ENCODE results near the gene CYTH2.

DNA sequence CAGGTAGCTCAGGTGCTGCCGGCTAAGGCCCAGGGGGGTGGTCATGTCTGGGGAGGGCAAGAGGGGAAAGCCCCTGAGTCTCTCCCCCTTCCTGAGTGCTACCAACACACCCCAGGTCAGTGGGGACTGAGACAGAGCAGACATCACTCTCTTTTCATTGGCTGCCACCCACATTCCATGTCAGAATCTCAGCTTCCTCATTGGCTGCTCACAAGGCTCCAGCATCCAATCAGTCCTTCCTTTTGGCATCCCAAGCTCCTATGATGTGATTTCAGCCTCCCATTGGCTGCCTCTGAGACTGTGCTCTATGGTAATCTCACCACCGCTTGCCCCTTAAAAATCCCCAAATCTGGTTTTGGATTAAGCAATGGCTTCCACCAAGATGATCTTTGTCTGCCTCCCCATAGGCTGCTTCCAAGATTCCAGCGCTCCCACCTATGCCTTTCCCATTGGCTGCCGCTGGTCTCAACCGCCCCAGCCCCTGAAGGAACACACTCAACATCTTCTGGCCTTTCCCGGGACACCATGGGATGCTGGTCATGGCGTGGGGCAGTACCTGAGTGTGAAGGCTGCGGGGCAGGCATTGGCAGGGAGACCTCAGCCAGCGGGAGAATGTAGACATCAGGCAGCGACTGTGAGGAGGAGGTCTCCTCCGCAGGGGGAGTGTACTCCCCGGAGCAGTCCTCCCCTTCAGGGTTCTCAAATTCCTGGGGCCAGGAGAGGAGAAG is 40.5 kb downstream of the CYTH2 start:
- TF ChIP-seq POLR2A (IDR thresholded peaks at IDR 0.05; ENCODE audit: low read depth, low read length) (no peak), PAX5 (IDR thresholded peaks at IDR 0.05; ENCODE audit: insufficient read depth, low read length, severe bottlenecking) (no peak)
